Superior temporal gyrus (tissue), 1 donor: Measurements from ENCODE around the gene CFAP92.
A peak's percentile ranks its signal among the peaks of the same experiment; 100 is the strongest.

Source experiments
- DNase-seq: peaks from one replicate; pipeline ENCODE4 v3.0.0-alpha.2; 2016; ENCODE audit errors: extremely low spot score

Gene CFAP92

GRCh38 chr3:129025108-129025507 is 31.2 kb upstream of the CFAP92 start:
- no peak for DNase-seq

DNA sequence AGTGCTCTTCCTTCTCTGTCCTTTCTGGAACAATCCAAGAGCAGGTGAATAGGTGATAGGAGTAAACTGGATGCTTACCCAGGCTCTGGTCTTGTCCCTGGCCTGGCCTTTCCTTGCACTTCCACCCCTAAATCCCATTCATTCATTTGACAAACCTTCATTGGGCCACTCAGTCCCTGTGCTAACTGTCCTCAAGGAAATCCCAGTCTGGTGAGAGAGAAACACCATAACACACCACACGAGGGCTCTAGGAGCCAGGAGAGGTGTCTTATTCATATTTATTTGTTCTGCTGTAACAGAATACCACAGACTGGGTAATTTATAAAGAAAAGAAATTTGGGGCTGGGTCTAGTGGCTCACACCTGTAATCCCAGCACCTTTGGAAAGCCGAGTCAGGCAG is 30.0 kb upstream of the CFAP92 start:
- DNase-seq = no peak

GRCh38 chr3:129023008-129023358 is 29.1 kb upstream of the CFAP92 start:
- no peak for DNase-seq

DNA sequence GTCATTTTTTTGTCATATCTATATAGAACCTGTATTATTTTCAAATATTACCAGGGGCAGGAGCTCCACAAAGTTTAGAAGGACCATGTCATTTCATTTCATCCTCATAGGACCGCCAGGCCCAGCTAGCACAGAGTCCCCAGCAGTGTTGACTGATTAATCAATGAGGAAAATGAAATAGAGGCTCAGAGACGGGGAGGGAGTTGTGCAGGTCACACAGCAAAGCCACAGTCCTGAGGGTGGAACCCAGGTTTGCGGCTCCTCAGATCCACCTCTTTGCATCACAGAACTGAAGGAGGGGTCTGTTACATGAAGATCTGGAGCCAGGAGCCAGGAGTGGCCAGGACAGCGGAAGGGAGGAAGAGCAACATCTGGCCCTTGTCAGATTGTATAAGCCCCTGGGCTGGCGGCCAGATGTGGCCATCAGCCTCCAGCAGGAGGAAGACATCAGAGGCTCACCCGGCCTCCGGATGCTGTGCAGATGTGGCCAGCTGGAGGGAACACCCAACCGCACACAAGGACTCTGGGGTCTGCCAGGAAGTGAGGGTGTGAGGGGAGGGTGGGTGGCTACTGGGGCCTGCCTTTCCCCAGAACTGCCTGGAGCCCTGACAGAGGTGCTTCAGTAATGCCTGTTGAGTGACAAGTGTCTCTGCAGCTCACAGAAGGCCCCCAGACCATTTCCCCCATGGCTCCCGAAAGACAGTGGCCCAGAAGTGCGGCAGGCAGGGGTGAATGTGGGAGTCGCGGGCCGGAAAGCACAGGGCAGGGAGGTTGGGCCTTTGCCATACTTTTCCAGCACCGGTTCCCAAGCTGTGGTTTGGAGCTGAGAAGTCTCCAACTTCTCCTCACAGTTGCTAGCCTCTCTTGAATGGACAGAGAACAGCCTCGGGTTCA is 28.5 kb upstream of the CFAP92 start:
- no peak for DNase-seq

GRCh38 chr3:129021140-129021551 is 27.3 kb upstream of the CFAP92 start:
- DNase-seq = no peak

GRCh38 chr3:129020691-129021090 is 26.8 kb upstream of the CFAP92 start:
- DNase-seq = no peak

DNA sequence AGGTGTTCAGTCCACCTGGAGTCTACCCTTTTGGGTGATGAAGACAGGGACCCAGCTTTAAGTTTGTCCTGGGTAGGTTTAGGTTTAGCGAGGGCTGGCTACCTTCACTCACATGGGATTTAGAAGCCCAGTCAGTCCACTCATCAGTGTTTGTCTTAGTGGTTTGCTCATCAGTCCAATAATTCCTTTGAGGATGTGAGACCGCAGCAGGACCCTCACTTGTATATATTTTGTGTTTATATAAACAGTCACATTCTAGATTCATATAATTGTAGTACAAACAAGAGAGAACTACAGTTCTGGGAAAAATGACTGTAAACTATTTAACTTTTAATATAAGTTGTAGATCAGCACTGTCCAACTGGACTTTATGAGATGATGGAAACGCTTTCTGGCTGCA is 25.4 kb upstream of the CFAP92 start:
- DNase-seq = no peak

- DNase-seq = no peak
Observed at GRCh38 chr3:129018751-129019150, 24.9 kb upstream of the CFAP92 start.

DNA sequence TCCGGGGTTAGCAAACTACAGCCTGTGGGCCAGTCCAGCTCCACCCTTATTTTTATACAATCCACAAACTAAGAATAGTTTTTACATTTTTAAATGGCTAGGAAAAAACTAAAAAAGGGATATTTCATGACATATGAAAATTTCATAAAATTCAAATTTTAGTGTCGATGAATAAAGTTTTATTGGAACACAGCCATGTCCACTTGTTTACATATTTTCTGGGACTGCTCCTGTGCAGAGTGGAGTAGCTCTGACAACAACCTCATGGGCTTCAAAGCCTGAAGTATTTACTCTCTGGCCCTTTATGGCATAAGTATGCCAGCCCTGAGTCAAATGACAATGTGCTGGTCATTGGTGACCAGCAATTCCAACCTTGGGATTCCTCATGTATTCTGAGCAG is 24.4 kb upstream of the CFAP92 start:
- no peak for DNase-seq

GRCh38 chr3:129017484-129017899 is 23.6 kb upstream of the CFAP92 start:
- no peak for DNase-seq

DNA sequence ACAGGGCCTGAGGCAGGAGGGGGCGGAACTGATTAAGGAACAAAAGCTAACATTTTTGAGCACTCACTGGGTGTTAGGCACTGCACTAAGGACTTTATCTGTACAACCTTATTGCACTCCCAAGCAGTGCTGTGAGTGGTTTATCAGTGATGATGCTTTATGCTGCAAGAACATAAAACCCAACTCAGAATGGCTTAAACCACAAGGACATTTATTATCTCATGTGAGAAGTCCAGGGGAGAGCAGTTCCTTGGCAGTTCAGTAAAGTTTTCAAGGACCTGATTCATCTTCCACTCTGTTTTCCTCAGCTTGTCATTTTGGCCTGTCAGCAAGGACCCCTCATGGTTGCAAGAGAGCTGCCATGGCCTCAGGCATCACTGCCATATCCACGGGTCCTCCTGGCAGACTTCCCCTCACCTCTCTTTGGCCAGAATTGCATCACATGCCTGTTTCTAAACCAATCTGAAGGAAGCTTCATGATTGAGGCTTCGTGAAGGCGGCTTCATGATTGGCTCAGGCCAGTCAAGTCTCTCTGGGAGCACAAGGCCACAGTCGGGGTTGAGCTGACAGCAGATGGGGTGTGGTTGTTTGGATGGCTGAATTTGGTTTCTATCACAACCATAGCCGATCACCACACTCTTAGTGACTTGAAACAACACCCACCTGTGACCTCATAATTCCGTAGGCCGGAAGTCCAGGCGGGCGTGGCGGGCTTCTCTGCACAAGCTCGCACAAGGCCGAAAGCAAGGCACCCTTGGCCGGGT is 23.0 kb upstream of the CFAP92 start:
- no peak for DNase-seq

DNA sequence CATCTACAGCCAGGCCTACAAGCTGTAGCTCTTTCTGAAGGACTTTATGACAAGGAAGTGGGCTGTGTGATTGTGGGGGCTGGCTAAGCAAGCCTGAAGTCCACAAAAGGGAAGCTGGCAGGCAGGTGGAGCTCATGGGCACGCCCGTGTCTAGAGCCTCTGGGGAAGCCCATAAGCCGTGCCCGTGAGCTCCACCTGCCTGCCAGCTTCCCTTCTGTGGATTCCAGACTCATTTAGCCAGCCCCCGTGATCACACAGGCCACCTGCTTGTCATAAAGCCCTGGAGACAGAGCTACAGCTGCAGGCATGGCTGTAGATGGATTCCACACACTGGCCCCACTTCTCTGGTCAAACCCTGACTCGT is 22.5 kb upstream of the CFAP92 start:
- DNase-seq = no peak

DNA sequence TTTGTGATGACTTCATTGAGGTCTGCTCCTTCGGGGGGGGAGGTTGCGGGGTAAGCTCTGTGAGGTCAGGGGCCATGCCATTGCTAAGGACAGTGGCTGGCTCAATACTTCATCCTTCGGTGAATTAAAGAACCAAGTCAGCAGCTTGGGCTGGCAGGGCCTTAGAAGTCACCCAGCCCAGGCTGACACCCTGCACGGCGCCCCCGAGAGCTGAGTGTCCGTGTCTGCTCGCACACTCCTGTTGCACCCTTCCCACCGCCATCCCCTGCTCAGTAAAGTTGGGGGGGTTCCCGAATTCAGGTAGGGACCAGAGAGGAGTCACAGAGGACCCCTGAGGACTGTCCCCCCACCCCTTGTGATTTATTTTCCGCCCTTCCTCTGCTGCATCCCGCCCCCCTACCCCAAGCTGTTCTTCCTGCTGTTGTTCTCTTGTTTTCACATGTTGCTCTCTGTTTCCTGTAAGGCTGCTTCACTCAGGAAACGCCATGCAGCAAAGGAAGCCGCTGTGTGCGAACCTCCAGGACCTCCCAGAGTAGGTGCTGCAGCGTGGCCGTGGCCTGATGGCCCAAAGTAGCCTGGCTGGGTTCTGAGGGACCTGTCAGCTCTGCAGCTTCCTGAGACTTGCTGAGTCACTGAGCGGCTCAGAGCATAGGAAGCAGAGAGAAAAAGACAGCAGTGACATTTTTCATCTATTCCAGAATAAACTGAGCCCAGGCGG is 21.7 kb upstream of the CFAP92 start:
- no peak for DNase-seq

- DNase-seq = no peak
Observed at GRCh38 chr3:129014793-129015345, 21.0 kb upstream of the CFAP92 start.

DNA sequence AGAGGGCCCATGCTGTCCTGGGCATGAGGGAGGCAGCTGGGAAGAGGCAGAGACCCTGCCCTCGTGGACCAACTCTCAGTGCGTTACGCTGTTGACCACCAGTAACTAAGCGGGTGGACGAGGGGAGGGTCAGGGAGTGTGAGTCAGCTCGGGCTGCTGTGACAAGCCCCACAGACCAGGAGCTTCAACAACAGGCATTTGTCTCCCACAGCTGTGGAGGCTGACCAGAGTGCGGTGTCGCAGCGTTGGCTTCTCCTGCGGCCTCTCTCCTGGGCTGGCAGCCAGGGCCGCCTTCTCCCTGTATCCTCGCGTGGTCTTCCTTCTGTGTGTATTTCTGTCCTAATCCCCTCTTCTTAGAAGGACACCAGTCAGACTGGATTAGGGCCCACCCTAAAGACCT is 20.3 kb upstream of the CFAP92 start:
- peak; percentile 32 for DNase-seq

- no peak for DNase-seq
Observed at GRCh38 chr3:129013491-129013891, 19.6 kb upstream of the CFAP92 start.

- no peak for DNase-seq
Observed at GRCh38 chr3:129010310-129010956, 16.6 kb upstream of the CFAP92 start.

- DNase-seq = no peak
Observed at GRCh38 chr3:129009266-129009665, 15.4 kb upstream of the CFAP92 start.

GRCh38 chr3:129007792-129008191 is 13.9 kb upstream of the CFAP92 start:
- DNase-seq = no peak

DNA sequence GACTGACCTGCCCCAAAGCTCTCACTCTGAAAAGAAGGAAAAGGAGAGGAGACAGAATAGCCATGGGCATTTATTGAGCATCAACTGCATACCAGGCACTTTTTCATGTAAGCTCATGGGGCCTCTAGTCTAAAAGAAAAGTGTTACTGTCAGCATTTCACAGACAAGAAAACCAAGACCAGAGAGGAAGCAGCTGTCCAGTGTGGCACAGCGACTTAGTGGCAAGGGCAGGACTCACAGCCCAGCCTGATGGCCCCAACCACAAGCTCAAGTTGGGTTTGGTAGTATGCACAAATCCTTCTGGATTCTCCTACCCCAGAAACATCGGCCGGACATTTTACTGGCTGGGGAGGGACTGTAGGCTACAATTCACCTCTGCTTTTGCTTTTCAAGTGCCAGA is 13.0 kb upstream of the CFAP92 start:
- no peak for DNase-seq

- no peak for DNase-seq
Observed at GRCh38 chr3:129005526-129006303, 11.8 kb upstream of the CFAP92 start.
